ENCODE data around the gene KRTAP12-2.

DNA sequence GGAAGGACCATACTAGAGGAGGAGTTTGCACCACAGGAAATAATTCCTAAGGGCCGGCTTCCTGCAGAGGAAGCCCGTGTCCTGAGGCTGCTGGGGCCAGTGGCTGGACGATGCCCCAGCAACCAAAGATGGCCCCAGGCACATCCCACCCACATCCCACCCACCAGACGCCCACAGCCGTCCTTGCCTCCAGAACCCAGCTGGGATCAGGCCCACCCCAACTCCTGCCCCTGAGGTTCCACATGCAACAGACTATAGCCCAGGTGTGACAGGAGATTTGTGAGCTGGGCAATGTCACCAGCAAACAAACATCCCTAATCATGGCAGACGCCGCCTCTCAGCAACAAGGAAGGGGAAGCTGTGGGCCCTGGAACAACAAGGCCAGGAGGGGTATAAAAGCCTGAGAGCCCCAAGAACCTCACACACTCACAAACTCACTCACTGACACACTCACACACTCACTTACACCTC lies 40.0 kb downstream of the KRTAP12-2 start, which contains the start of gene KRTAP10-9:
- no peak for TF ChIP-seq CTCF (optimal IDR thresholded peaks at IDR 0.05 in 1 of 3, IDR thresholded peaks at IDR 0.05 in 1 of 3, conservative IDR thresholded peaks at IDR 0.05 in 1 of 3; ENCODE audit: extremely low read depth in 1 of 3, insufficient read depth in 2 of 3, low read length in 3 of 3)
- TF ChIP-seq EZH2 (IDR thresholded peaks at IDR 0.05; ENCODE audit: low read length), result no peak
